HepG2 (cell line): Measurements from ENCODE around the gene TNRC18. TPM values are rescaled to one million over a fixed set of nuclear protein-coding genes. Genes with fewer than 3 reads are reported as not detected.

Source experiments
- ATAC-seq: fragments of 200-7000 bp; cut with Tn5 transposase; 3 replicates; pipeline ENCODE4 v1.9.1; 2020; ENCODE audit warnings: mild to moderate bottlenecking, moderate library complexity
- BruUV-seq: library from RNA; stranded (reverse); fragments of 400-500 nt; replicated peaks from 2 replicates; lab custom pipeline; 2021; lab: Mats Ljungman, UMichigan
- CTCF ChIA-PET: fragments of 300-600 bp; formaldehyde crosslinking; extraction: SDS; loops from one replicate; lab custom pipeline; 2021; ENCODE audit warnings: low total read pairs, inconsistent platforms, low intra/inter-chr PET ratio; lab: Yijun Ruan, JAX
- POLR2A ChIA-PET: fragments of 350-600 bp; sonication (Branson Sonifier 250); formaldehyde crosslinking; loops from one replicate; lab custom pipeline; 2020; ENCODE audit warnings: antibody characterized with exemption, inconsistent platforms; lab: Yijun Ruan, JAX
- DNase-seq: peaks from one replicate; pipeline ENCODE4 v3.0.0-alpha.2; 2015; ENCODE audit warnings: low spot score
- FAIRE-seq: peaks from 3 replicates; lab custom pipeline; 2011; peaks lifted over from hg19 to GRCh38; lab: Jason Lieb, UNC
- H2AFZ ChIP-seq: one replicate; pipeline ENCODE4 v1.6.1; 2011; ENCODE audit warnings: low read length, inconsistent platforms
- H3K27ac ChIP-seq: fragments of 300-600 bp; 3 replicates; pipeline ENCODE4 v1.8.0; 2011; ENCODE audit warnings: mixed run types, mild to moderate bottlenecking, mixed read lengths, low read length, inconsistent platforms; ENCODE audit not compliant: insufficient read depth; ENCODE audit errors: extremely low read length
- H3K27me3 ChIP-seq, 2 experiments: fragments of 200-600 bp in 1 of 2; 2 replicates in 1 of 2; 3 replicates in 1 of 2; pipeline versions ENCODE4 v1.6.0 to v1.8.0; 2011; ENCODE audit warnings: low read length in 2 of 2, mild to moderate bottlenecking in 2 of 2, moderate library complexity in 2 of 2, inconsistent platforms in 1 of 2; ENCODE audit not compliant: insufficient read depth in 2 of 2, control insufficient read depth in 1 of 2
- H3K36me3 ChIP-seq, 2 experiments: fragments of 200-600 bp in 1 of 2; replicated peaks in 1 of 2; 2 replicates in 1 of 2; 3 replicates in 1 of 2; pipeline versions ENCODE4 v1.5.1 to v1.8.0; 2011; ENCODE audit warnings: low read length in 2 of 2, inconsistent platforms in 1 of 2; ENCODE audit not compliant: insufficient read depth in 2 of 2, control insufficient read depth in 1 of 2
- H3K4me1 ChIP-seq: 2 replicates; pipeline ENCODE4 v1.5.1; 2012; ENCODE audit warnings: low read length, inconsistent platforms; ENCODE audit not compliant: insufficient read depth
- H3K4me2 ChIP-seq: 2 replicates; pipeline ENCODE4 v1.6.0; 2011; ENCODE audit warnings: low read depth, low read length, inconsistent platforms
- H3K4me3 ChIP-seq, 3 experiments: fragments of 200-600 bp in 1 of 3; sonication (generic), shearing (Covaris generic) in 1 of 3; replicated peaks in 1 of 3; 2 replicates each; pipeline ENCODE4 v1.5.1; 2011 to 2016; ENCODE audit warnings: low read length in 3 of 3, inconsistent platforms in 2 of 3, low read depth in 2 of 3, mild to moderate bottlenecking in 2 of 3, control low read depth in 1 of 3, mixed read lengths in 1 of 3; ENCODE audit not compliant: insufficient read depth in 1 of 3
- H3K79me2 ChIP-seq: one replicate; pipeline ENCODE4 v1.6.1; 2011; ENCODE audit warnings: low read length, inconsistent platforms; ENCODE audit not compliant: insufficient read depth
- H3K9ac ChIP-seq: 2 replicates; pipeline ENCODE4 v1.6.0; 2011; ENCODE audit warnings: mild to moderate bottlenecking, low read depth, low read length, inconsistent platforms; ENCODE audit not compliant: insufficient read depth
- H3K9me3 ChIP-seq: 2 replicates; pipeline ENCODE4 v1.5.1; 2012; ENCODE audit warnings: mild to moderate bottlenecking, low read length
- H4K20me1 ChIP-seq: 2 replicates; pipeline ENCODE4 v1.6.0; 2011; ENCODE audit warnings: inconsistent platforms, mild to moderate bottlenecking, low read length, moderate library complexity; ENCODE audit not compliant: insufficient read depth
- CCAR2 ChIP-seq: fragments of 200-400 bp; formaldehyde crosslinking; optimal IDR thresholded peaks from 2 replicates; pipeline ENCODE3; 2018; ENCODE audit warnings: low read depth, mild to moderate bottlenecking, low read length, moderate library complexity
- ZNF3 ChIP-seq: IDR thresholded peaks from 2 replicates; pipeline ENCODE4 v1.7.0; 2017; ENCODE audit warnings: inconsistent platforms
- WGBS: methylation state at CpG from one replicate; pipeline ENCODE4 v1.1.6; 2017; ENCODE audit warnings: low lambda C conversion rate; 5-methylcytosine and 5-hydroxymethylcytosine counted together
- in situ Hi-C: cut with HindIII; loops from 2 replicates; pipeline ENCODE4 v1.10.0; 2017; ENCODE audit warnings: low pct_unique_long_range_greater_than_20kb; ENCODE audit not compliant: extremely low pct_ligation_motif_present
- intact Hi-C: fragments of 100-400 bp; cut with micrococcal nuclease; formaldehyde crosslinking; loops from one replicate; pipeline ENCODE4 v1.10.0; 2022; ENCODE audit not compliant: unreplicated experiment
- polyA plus RNA-seq, 8 experiments: library from polyadenylated mRNA; depleted of rRNA in 3 of 8; stranded (reverse) in 7 of 8; unstranded in 1 of 8; fragments of >200 nt; fragmentation: Illumina TruSeq in 4 of 8; extraction: Trizol in 4 of 8; gene quantifications; 2 replicates each; pipeline versions ENCODE4 v1.2.1 to v1.2.3, GENCODE V29; 2011 to 2016; ENCODE audit warnings: low read depth in 4 of 8, missing spikeins in 1 of 8, mixed read lengths in 1 of 8; ENCODE audit not compliant: insufficient read depth in 1 of 8
- total RNA-seq, 5 experiments: library from RNA; depleted of rRNA; stranded (reverse); fragments of >200 nt; fragmentation: Illumina TruSeq; extraction: Trizol; gene quantifications; 2 replicates each; pipeline ENCODE4 v1.2.3, GENCODE V29; 2016; ENCODE audit warnings: low read depth in 1 of 5
- TF ChIP-seq, protein P1 (sequence below): fragments of 450-650 bp; IDR thresholded peaks from 2 replicates; pipeline ENCODE4 v1.6.1; 2017; ENCODE audit warnings: mild to moderate bottlenecking

TNRC18 gene
- total and polyA plus RNA-seq, 2 of the 13 experiments (the other 11 are each of a cell fraction or from before 2014, with no cell fraction given): 11.7 to 17.4 TPM

DNA sequence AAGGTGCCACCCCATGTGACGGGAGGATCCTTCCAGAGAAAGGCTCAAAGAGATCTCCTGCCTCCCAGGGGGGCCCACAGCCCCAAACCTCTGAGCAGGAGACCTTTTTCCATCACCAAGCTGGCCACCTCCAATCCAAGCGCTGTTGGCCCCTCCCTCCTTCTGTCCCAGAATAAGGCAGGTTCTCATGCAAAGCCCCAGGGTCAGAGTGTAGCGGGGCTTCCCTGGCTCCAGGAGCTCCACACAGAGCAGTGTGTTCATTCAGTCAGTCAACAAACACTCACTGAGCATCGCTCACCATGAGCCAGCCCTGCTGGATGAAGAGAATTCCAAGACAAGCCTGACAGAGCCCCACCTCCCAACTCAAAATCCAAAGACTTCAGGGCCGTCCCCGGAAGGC lies 39.0 kb downstream of the TNRC18 start:
- POLR2A ChIA-PET: interaction anchor here (0.8 kb wide), 1 partner anchor 12 kb away, joined by 4 read pairs; no protein-coding TSS in a partner anchor
- peaks cover 25 to 37% of the 10 kb centered on the region in 2 experiments; a peak in 4 of 5 replicates for H3K36me3 ChIP-seq
- CTCF ChIA-PET: no interaction called here

More for the DNA sequence above, 39.0 kb downstream of the TNRC18 start:
- Histone ChIP-seq H3K27me3 (no peaks in the 10 kb centered on the region), H3K9me3 (no peaks in the 10 kb centered on the region), H2AFZ (no peak overlapping the region), H3K79me2 (peaks cover 50% of the 10 kb centered on the region), H3K4me3 (no peak overlapping the region), H3K4me2 (no peak overlapping the region), H3K4me1 (peaks cover 10% of the 10 kb centered on the region; the same call in 1 of the 2 replicates), H3K9ac (no peak overlapping the region), H3K27ac (no peak overlapping the region), H4K20me1 (peaks cover 54% of the 10 kb centered on the region; the same call in 1 of the 2 replicates)
- in situ Hi-C loops (no loop called here), intact Hi-C loops (no loop called here)
- no peak for FAIRE-seq
- WGBS: 100% methylated on average over 5 of the region's 6 CpGs
- TF ChIP-seq ZNF3 (CRISPR knock-in tag): peak; percentile 76; the same call in 1 of the 2 replicates
- TF ChIP-seq CCAR2: no peak
- TF ChIP-seq, protein P1, sequence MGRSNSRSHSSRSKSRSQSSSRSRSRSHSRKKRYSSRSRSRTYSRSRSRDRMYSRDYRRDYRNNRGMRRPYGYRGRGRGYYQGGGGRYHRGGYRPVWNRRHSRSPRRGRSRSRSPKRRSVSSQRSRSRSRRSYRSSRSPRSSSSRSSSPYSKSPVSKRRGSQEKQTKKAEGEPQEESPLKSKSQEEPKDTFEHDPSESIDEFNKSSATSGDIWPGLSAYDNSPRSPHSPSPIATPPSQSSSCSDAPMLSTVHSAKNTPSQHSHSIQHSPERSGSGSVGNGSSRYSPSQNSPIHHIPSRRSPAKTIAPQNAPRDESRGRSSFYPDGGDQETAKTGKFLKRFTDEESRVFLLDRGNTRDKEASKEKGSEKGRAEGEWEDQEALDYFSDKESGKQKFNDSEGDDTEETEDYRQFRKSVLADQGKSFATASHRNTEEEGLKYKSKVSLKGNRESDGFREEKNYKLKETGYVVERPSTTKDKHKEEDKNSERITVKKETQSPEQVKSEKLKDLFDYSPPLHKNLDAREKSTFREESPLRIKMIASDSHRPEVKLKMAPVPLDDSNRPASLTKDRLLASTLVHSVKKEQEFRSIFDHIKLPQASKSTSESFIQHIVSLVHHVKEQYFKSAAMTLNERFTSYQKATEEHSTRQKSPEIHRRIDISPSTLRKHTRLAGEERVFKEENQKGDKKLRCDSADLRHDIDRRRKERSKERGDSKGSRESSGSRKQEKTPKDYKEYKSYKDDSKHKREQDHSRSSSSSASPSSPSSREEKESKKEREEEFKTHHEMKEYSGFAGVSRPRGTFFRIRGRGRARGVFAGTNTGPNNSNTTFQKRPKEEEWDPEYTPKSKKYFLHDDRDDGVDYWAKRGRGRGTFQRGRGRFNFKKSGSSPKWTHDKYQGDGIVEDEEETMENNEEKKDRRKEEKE: no peak
- ATAC-seq: no peak
- DNase-seq: no peak
- BruUV-seq: no TSS peak
